ENCODE measurements around the gene PALB2.

The PALB2 gene

GRCh38 chr16:23640931-23641765 is at the start of gene PALB2, which contains the start of gene DCTN5:
Gene PALB2, minus strand, starts transcription at chr16:23641310. Its CDS starts 153 bp downstream, at chr16:23641157.
Gene DCTN5, plus strand, starts transcription at chr16:23641466. Its CDS starts 77 bp downstream, at chr16:23641543.
- peak; percentile 88 for DNase-seq (ENCODE audit: low spot score)

GRCh38 chr16:23689442-23690187 is 48.5 kb upstream of the PALB2 start:
- no peak for DNase-seq (ENCODE audit: low spot score)

GRCh38 chr16:23687034-23687808 is 46.1 kb upstream of the PALB2 start:
- no peak for DNase-seq (ENCODE audit: low spot score)

- no peak for DNase-seq (ENCODE audit: low spot score)
Observed at GRCh38 chr16:23683487-23683886, 42.4 kb upstream of the PALB2 start.

- DNase-seq (ENCODE audit: low spot score) = no peak
Observed at GRCh38 chr16:23682181-23682580, 41.1 kb upstream of the PALB2 start.

- DNase-seq (ENCODE audit: low spot score) = no peak
Observed at GRCh38 chr16:23679986-23680336, 38.9 kb upstream of the PALB2 start.

- DNase-seq (ENCODE audit: low spot score) = peak; percentile 13
Observed at GRCh38 chr16:23679274-23679985, 38.3 kb upstream of the PALB2 start.

- DNase-seq (ENCODE audit: low spot score) = peak; percentile 77
Observed at GRCh38 chr16:23678430-23679273, 37.5 kb upstream of the PALB2 start, which contains the start of gene PLK1. Gene PLK1, plus strand, starts transcription at chr16:23678889. Its CDS starts 44 bp downstream, at chr16:23678933.

GRCh38 chr16:23676924-23677480 is 35.9 kb upstream of the PALB2 start:
- DNase-seq (ENCODE audit: low spot score) = no peak

GRCh38 chr16:23673971-23674614 is 33.0 kb upstream of the PALB2 start:
- no peak for DNase-seq (ENCODE audit: low spot score)

- DNase-seq (ENCODE audit: low spot score) = no peak
Observed at GRCh38 chr16:23670137-23670776, 29.1 kb upstream of the PALB2 start.

- no peak for DNase-seq (ENCODE audit: low spot score)
Observed at GRCh38 chr16:23668873-23669272, 27.8 kb upstream of the PALB2 start.

GRCh38 chr16:23668225-23668624 is 27.1 kb upstream of the PALB2 start:
- DNase-seq (ENCODE audit: low spot score) = no peak

- no peak for DNase-seq (ENCODE audit: low spot score)
Observed at GRCh38 chr16:23667355-23667659, 26.2 kb upstream of the PALB2 start.

GRCh38 chr16:23666571-23667354 is 25.7 kb upstream of the PALB2 start:
- no peak for DNase-seq (ENCODE audit: low spot score)

GRCh38 chr16:23663918-23664317 is 22.8 kb upstream of the PALB2 start:
- DNase-seq (ENCODE audit: low spot score) = no peak

- no peak for DNase-seq (ENCODE audit: low spot score)
Observed at GRCh38 chr16:23651943-23652468, 10.9 kb upstream of the PALB2 start.

GRCh38 chr16:23650674-23651416 is 9.7 kb upstream of the PALB2 start:
- DNase-seq (ENCODE audit: low spot score) = no peak

Measured in hematopoietic multipotent progenitor cell treated with erythropoietin and hydrocortisone succinate and interleukin-3 and kit ligand, for 17 days (in vitro differentiated cells).